Nephron (organoid): ENCODE results near the gene CEP83.
"Not testable (repeated sequence)": the region's sequence is repeated elsewhere in the genome, so short reads cannot be mapped to it uniquely, and the experiment has no call there.

ENCODE experiments used
- H3K27ac Mint-ChIP-seq, 3 experiments: 2 replicates each; pipeline ENCODE4 v1.8.0; 2020; ENCODE audit warnings: mixed read lengths in 3 of 3, mild to moderate bottlenecking in 2 of 3, moderate library complexity in 1 of 3
- H3K27me3 Mint-ChIP-seq: 2 replicates; pipeline ENCODE4 v1.8.0; 2021; ENCODE audit warnings: low read depth, mild to moderate bottlenecking, moderate library complexity, mixed read lengths
- H3K36me3 Mint-ChIP-seq: 2 replicates; pipeline ENCODE4 v1.8.0; 2020; ENCODE audit warnings: low read depth, mixed read lengths
- H3K4me1 Mint-ChIP-seq: 2 replicates; pipeline ENCODE4 v1.8.0; 2020; ENCODE audit warnings: mixed read lengths
- H3K4me3 Mint-ChIP-seq, 3 experiments: 2 replicates each; pipeline ENCODE4 v1.8.0; 2020; ENCODE audit warnings: mild to moderate bottlenecking in 3 of 3, mixed read lengths in 3 of 3, moderate library complexity in 2 of 3
- H3K9me3 Mint-ChIP-seq: 2 replicates; pipeline ENCODE4 v1.8.0; 2020; ENCODE audit warnings: mixed read lengths
- CTCF ChIP-seq, 3 experiments: fragments of 200-600 bp; sonication (generic); IDR thresholded peaks; one replicate each; pipeline ENCODE4 v1.5.0; 2021; ENCODE audit warnings: antibody characterized with exemption in 3 of 3; ENCODE audit not compliant: unreplicated experiment in 3 of 3

CEP83 gene

GRCh38 chr12:94481734-94482133, 22.1 kb upstream of the CEP83 start:
- Mint-ChIP-seq H3K9me3 (no peaks in the 10 kb centered on the region), H3K27me3 (peaks cover 3% of the 10 kb centered on the region), H3K4me1 (no peaks in the 10 kb centered on the region), H3K4me3 (no peak overlapping the region), H3K27ac (no peak overlapping the region), H3K36me3 (no peaks in the 10 kb centered on the region)
- no peak for TF ChIP-seq CTCF (IDR thresholded peaks at IDR 0.05; ENCODE audit: unreplicated experiment in 3 of 3)

GRCh38 chr12:94469522-94469921, 9.9 kb upstream of the CEP83 start:
- Mint-ChIP-seq H3K27me3 (no peaks in the 10 kb centered on the region), H3K36me3 (no peaks in the 10 kb centered on the region), H3K4me1 (no peaks in the 10 kb centered on the region), H3K4me3 (no peak overlapping the region), H3K9me3 (no peaks in the 10 kb centered on the region), H3K27ac (no peak overlapping the region)
- no peak for TF ChIP-seq CTCF (IDR thresholded peaks at IDR 0.05; ENCODE audit: unreplicated experiment in 3 of 3)

- Mint-ChIP-seq H3K36me3 (peaks cover 16% of the 10 kb centered on the region), H3K4me1 (peaks cover 17% of the 10 kb centered on the region), H3K27me3 (no peaks in the 10 kb centered on the region), H3K27ac (peak overlapping the region; percentile 80 to 94 (median 85)), H3K9me3 (no peaks in the 10 kb centered on the region), H3K4me3 (peak overlapping the region; percentile 96)
- no peak for TF ChIP-seq CTCF (IDR thresholded peaks at IDR 0.05; ENCODE audit: unreplicated experiment in 3 of 3)
Measured at GRCh38 chr12:94460616-94460959, 921 bp upstream of the CEP83 start.

- peaks cover 17% of the 10 kb centered on the region for H3K4me1 Mint-ChIP-seq
- H3K36me3 Mint-ChIP-seq, result peaks cover 25% of the 10 kb centered on the region
- TF ChIP-seq CTCF (IDR thresholded peaks at IDR 0.05; ENCODE audit: unreplicated experiment in 3 of 3), result no peak
- H3K27ac Mint-ChIP-seq, result peak overlapping the region; percentile 80 to 94 (median 85)
- H3K9me3 Mint-ChIP-seq, result no peaks in the 10 kb centered on the region
- no peaks in the 10 kb centered on the region for H3K27me3 Mint-ChIP-seq
- H3K4me3 Mint-ChIP-seq, result peak overlapping the region; percentile 96
Measured at GRCh38 chr12:94458877-94459727, 565 bp downstream of the CEP83 start.

- H3K4me1 Mint-ChIP-seq, result peaks cover 17% of the 10 kb centered on the region
- H3K4me3 Mint-ChIP-seq, result peak overlapping the region; percentile 37 to 74 (median 66)
- peaks cover 39% of the 10 kb centered on the region for H3K36me3 Mint-ChIP-seq
- H3K27me3 Mint-ChIP-seq, result no peaks in the 10 kb centered on the region
- H3K9me3 Mint-ChIP-seq, result peaks cover 6% of the 10 kb centered on the region
- H3K27ac Mint-ChIP-seq, result no peak overlapping the region
- TF ChIP-seq CTCF (IDR thresholded peaks at IDR 0.05; ENCODE audit: unreplicated experiment in 3 of 3), result no peak
Measured at GRCh38 chr12:94457311-94457710, 2.4 kb downstream of the CEP83 start.

GRCh38 chr12:94454318-94454717, 5.3 kb downstream of the CEP83 start:
- Mint-ChIP-seq H3K36me3 (peaks cover 60% of the 10 kb centered on the region), H3K9me3 (peaks cover 17% of the 10 kb centered on the region)
- H3K27me3 Mint-ChIP-seq, H3K4me1 Mint-ChIP-seq, H3K4me3 Mint-ChIP-seq, H3K27ac Mint-ChIP-seq: not testable (repeated sequence)
